ENCODE results near the gene CCP110. TPM values are rescaled to one million over a fixed set of nuclear protein-coding genes. Genes with fewer than 3 reads are reported as not detected.
"Not testable (repeated sequence)": the region's sequence is repeated elsewhere in the genome, so short reads cannot be mapped to it uniquely, and the experiment has no call there.

CCP110 gene
- total and polyA plus RNA-seq, 5 donors from 2014 or later, result 7.1 to 13.0 (median 9.5) TPM

GRCh38 chr16:19540241-19540970 lies 16.7 kb downstream of the CCP110 start:
- Mint-ChIP-seq H3K27me3 (no peaks in the 10 kb centered on the region), H3K9me3 (peaks cover 0 to 5% (median 0%) of the 10 kb centered on the region in 7 donors), H3K36me3 (peaks cover 60% of the 10 kb centered on the region), H3K4me3 (no peak overlapping the region), H3K27ac (no peak overlapping the region), H3K4me1 (no peaks in the 10 kb centered on the region)
- Histone ChIP-seq H3K27me3 (ENCODE audit: control insufficient read depth, insufficient read depth, low read length) (no peaks in the 10 kb centered on the region), H3K4me3 (ENCODE audit: low read depth, low read length) (no peak overlapping the region), H3K4me1 (ENCODE audit: control insufficient read depth, insufficient read depth, low read length, poor library complexity, severe bottlenecking) (no peaks in the 10 kb centered on the region), H3K9me3 (ENCODE audit: control insufficient read depth in 2 of 2, low read length in 2 of 2) (no peaks in the 10 kb centered on the region), H3K36me3 (ENCODE audit: control insufficient read depth, insufficient read depth, low read length) (peaks cover 36% of the 10 kb centered on the region), H3K27ac (ENCODE audit: insufficient read depth, low read length, poor library complexity, severe bottlenecking) (no peak overlapping the region)
- DNase-seq, result no peak
- ATAC-seq (ENCODE audit: low read depth in 2 of 2), result no peak

- Mint-ChIP-seq H3K27me3 (no peaks in the 10 kb centered on the region), H3K36me3 (peaks cover 48% of the 10 kb centered on the region)
Observed at GRCh38 chr16:19542138-19542821, 18.5 kb downstream of the CCP110 start.

GRCh38 chr16:19543278-19543996 lies 19.7 kb downstream of the CCP110 start:
- ATAC-seq (ENCODE audit: low read depth in 2 of 2); H3K27me3 ChIP-seq (ENCODE audit: control insufficient read depth, insufficient read depth, low read length); DNase-seq; H3K27ac ChIP-seq (ENCODE audit: insufficient read depth, low read length, poor library complexity, severe bottlenecking); H3K9me3 Mint-ChIP-seq; H3K4me3 Mint-ChIP-seq; H3K9me3 ChIP-seq (ENCODE audit: control insufficient read depth in 2 of 2, low read length in 2 of 2); H3K27ac Mint-ChIP-seq; H3K4me3 ChIP-seq (ENCODE audit: low read depth, low read length); H3K4me1 Mint-ChIP-seq; H3K4me1 ChIP-seq (ENCODE audit: control insufficient read depth, insufficient read depth, low read length, poor library complexity, severe bottlenecking); H3K27me3 Mint-ChIP-seq: not testable (repeated sequence)
- peaks cover 29% of the 10 kb centered on the region for H3K36me3 ChIP-seq (ENCODE audit: control insufficient read depth, insufficient read depth, low read length)
- H3K36me3 Mint-ChIP-seq, result peaks cover 46% of the 10 kb centered on the region

More at GRCh38 chr16:19542138-19542821, 18.5 kb downstream of the CCP110 start:
- Mint-ChIP-seq H3K27ac (no peak overlapping the region), H3K4me3 (peak overlapping the region in 1 of 4 donors; percentile 79), H3K4me1 (no peaks in the 10 kb centered on the region), H3K9me3 (peaks cover 0 to 5% (median 0%) of the 10 kb centered on the region in 7 donors)
- Histone ChIP-seq H3K4me3 (ENCODE audit: low read depth, low read length) (no peak overlapping the region), H3K27ac (ENCODE audit: insufficient read depth, low read length, poor library complexity, severe bottlenecking) (no peak overlapping the region), H3K9me3 (ENCODE audit: control insufficient read depth in 2 of 2, low read length in 2 of 2) (no peaks in the 10 kb centered on the region), H3K27me3 (ENCODE audit: control insufficient read depth, insufficient read depth, low read length) (no peaks in the 10 kb centered on the region), H3K36me3 (ENCODE audit: control insufficient read depth, insufficient read depth, low read length) (peaks cover 29% of the 10 kb centered on the region), H3K4me1 (ENCODE audit: control insufficient read depth, insufficient read depth, low read length, poor library complexity, severe bottlenecking) (no peaks in the 10 kb centered on the region)
- ATAC-seq (ENCODE audit: low read depth in 2 of 2), result no peak
- DNase-seq, result no peak

- Histone ChIP-seq H3K4me1 (ENCODE audit: control insufficient read depth, insufficient read depth, low read length, poor library complexity, severe bottlenecking) (no peaks in the 10 kb centered on the region), H3K36me3 (ENCODE audit: control insufficient read depth, insufficient read depth, low read length) (peaks cover 14% of the 10 kb centered on the region), H3K27ac (ENCODE audit: insufficient read depth, low read length, poor library complexity, severe bottlenecking) (no peak overlapping the region), H3K27me3 (ENCODE audit: control insufficient read depth, insufficient read depth, low read length) (no peaks in the 10 kb centered on the region), H3K9me3 (ENCODE audit: control insufficient read depth in 2 of 2, low read length in 2 of 2) (no peaks in the 10 kb centered on the region), H3K4me3 (ENCODE audit: low read depth, low read length) (no peak overlapping the region)
- Mint-ChIP-seq H3K27me3 (no peaks in the 10 kb centered on the region), H3K4me3 (no peak overlapping the region), H3K36me3 (peaks cover 20% of the 10 kb centered on the region), H3K4me1 (no peaks in the 10 kb centered on the region), H3K9me3 (peaks cover 0 to 5% (median 0%) of the 10 kb centered on the region in 7 donors), H3K27ac (no peak overlapping the region)
- ATAC-seq (ENCODE audit: low read depth in 2 of 2), result no peak
- DNase-seq, result no peak
Observed at GRCh38 chr16:19548144-19548543, 24.4 kb downstream of the CCP110 start.

- peaks cover 7% of the 10 kb centered on the region for H3K36me3 Mint-ChIP-seq
- H3K9me3 Mint-ChIP-seq, result no peaks in the 10 kb centered on the region
- Histone ChIP-seq H3K27me3 (ENCODE audit: control insufficient read depth, insufficient read depth, low read length) (no peaks in the 10 kb centered on the region), H3K4me3 (ENCODE audit: low read depth, low read length) (no peak overlapping the region), H3K27ac (ENCODE audit: insufficient read depth, low read length, poor library complexity, severe bottlenecking) (no peak overlapping the region), H3K9me3 (ENCODE audit: control insufficient read depth in 2 of 2, low read length in 2 of 2) (no peaks in the 10 kb centered on the region), H3K4me1 (ENCODE audit: control insufficient read depth, insufficient read depth, low read length, poor library complexity, severe bottlenecking) (peaks cover 2% of the 10 kb centered on the region), H3K36me3 (ENCODE audit: control insufficient read depth, insufficient read depth, low read length) (peaks cover 8% of the 10 kb centered on the region)
- peaks cover 0 to 4% (median 1%) of the 10 kb centered on the region in 4 donors for H3K4me1 Mint-ChIP-seq
- DNase-seq (no peak), ATAC-seq (ENCODE audit: low read depth in 2 of 2) (no peak)
- H3K4me3 Mint-ChIP-seq, result no peak overlapping the region
- no peak overlapping the region for H3K27ac Mint-ChIP-seq
- H3K27me3 Mint-ChIP-seq, result no peaks in the 10 kb centered on the region
Observed at GRCh38 chr16:19549673-19550072, 25.9 kb downstream of the CCP110 start.

- Histone ChIP-seq H3K4me3 (ENCODE audit: low read depth, low read length) (peak within 1 kb of the TSS; percentile 79), H3K27me3 (ENCODE audit: control insufficient read depth, insufficient read depth, low read length) (no peaks in the 10 kb centered on the region), H3K9me3 (ENCODE audit: control insufficient read depth in 2 of 2, low read length in 2 of 2) (no peaks in the 10 kb centered on the region), H3K27ac (ENCODE audit: insufficient read depth, low read length, poor library complexity, severe bottlenecking) (peak within 1 kb of the TSS; percentile 78), H3K36me3 (ENCODE audit: control insufficient read depth, insufficient read depth, low read length) (no peaks in the 10 kb centered on the region), H3K4me1 (ENCODE audit: control insufficient read depth, insufficient read depth, low read length, poor library complexity, severe bottlenecking) (peaks cover 9% of the 10 kb centered on the region)
- H3K4me1 Mint-ChIP-seq, result peaks cover 0 to 30% (median 19%) of the 10 kb centered on the region in 4 donors
- H3K27ac Mint-ChIP-seq, result peak within 1 kb of the TSS; percentile 92 to 98 (median 94)
- peak; percentile 97 for ATAC-seq (ENCODE audit: low read depth in 2 of 2)
- peaks cover 0 to 1% (median 0%) of the 10 kb centered on the region in 7 donors for H3K9me3 Mint-ChIP-seq
- peak within 1 kb of the TSS; percentile 95 to 100 (median 97) for H3K4me3 Mint-ChIP-seq
- peak; percentile 95 to 98 (median 96) for DNase-seq
- H3K27me3 Mint-ChIP-seq, result no peaks in the 10 kb centered on the region
- no peaks in the 10 kb centered on the region for H3K36me3 Mint-ChIP-seq
Observed at GRCh38 chr16:19555186-19555937, 31.6 kb downstream of the CCP110 start, which contains the start of gene VPS35L. Gene VPS35L (plus strand): TSS chr16:19555703. CDS start chr16:19555730, 27 bp downstream.

Measured in CD4-positive, CD25-positive, alpha-beta regulatory T cell (primary cell).